AML-193 (cell line): ENCODE measurements around the gene UTP4.

Experiments used
- DNase-seq, 2 experiments: peaks; one replicate each; lab custom pipeline; 2025; lab: John Stamatoyannopoulos, UW

UTP4 gene

GRCh38 chr16:69132424-69133252 is at the start of gene UTP4, which contains the start of gene CHTF8:
UTP4 (plus strand) TSS chr16:69132649; CDS start chr16:69133460, 811 bp downstream.
CHTF8 (minus strand) TSS chr16:69132588; CDS start chr16:69121458, 11,130 bp downstream.
- DNase-seq: peak; percentile 64 to 66

- no peak for DNase-seq
Observed at GRCh38 chr16:69083306-69083941, 49.0 kb upstream of the UTP4 start.

DNA sequence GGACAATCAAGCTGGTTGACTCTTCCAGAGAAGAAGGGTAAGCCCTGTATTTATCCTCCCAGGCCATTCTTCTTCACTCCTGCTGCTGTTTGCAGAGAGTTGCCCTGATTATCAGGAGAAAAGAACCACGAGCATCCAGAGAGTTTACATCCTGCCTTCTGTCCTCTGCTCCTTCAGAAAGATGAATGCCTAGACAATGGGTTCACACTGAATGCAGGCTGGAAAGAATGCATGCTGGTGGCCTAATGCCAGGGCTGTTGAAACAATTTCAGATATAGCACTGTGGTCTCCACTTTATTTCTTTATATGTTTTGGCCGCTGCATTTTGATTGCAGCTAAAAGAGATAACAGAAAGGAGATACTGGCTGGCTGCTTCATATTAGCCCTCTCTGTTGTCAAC is 48.2 kb upstream of the UTP4 start:
- no peak for DNase-seq

GRCh38 chr16:69085032-69085695 is 47.3 kb upstream of the UTP4 start:
- DNase-seq: no peak

DNA sequence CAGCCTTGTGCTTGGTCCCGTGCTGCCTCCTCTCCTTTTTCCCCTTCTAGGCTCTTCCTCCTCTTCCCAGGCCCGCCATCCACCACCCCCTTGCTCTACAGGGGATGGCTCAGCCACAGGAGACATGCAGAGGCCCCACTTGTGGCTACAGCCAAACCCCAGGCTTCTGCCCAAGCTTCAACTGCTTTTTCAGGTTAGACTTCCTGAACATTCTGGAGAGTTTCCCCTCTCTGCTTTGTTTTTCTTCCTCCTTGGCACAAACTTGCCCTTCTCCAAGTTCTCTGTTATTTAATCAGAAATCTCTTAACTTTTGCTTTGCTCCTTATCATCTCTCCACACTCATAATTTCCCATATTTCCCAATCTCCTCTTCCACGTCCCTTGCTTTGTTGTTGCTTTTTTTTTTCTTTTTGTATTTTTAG is 45.3 kb upstream of the UTP4 start:
- no peak for DNase-seq

- no peak for DNase-seq
Observed at GRCh38 chr16:69088684-69089083, 43.8 kb upstream of the UTP4 start.

GRCh38 chr16:69089091-69089910 is 43.1 kb upstream of the UTP4 start:
- no peak for DNase-seq

GRCh38 chr16:69093974-69094373 is 38.5 kb upstream of the UTP4 start:
- no peak for DNase-seq

- DNase-seq: no peak
Observed at GRCh38 chr16:69094501-69094900, 37.9 kb upstream of the UTP4 start.

GRCh38 chr16:69095193-69095592 is 37.3 kb upstream of the UTP4 start:
- DNase-seq: no peak

GRCh38 chr16:69100071-69100691 is 32.3 kb upstream of the UTP4 start:
- DNase-seq: no peak

- peak; percentile 56 to 63 for DNase-seq
Observed at GRCh38 chr16:69105501-69106361, 26.7 kb upstream of the UTP4 start, which contains the start of gene HAS3. HAS3 (plus strand) TSS chr16:69105653; CDS start chr16:69109396, 3,743 bp downstream.

GRCh38 chr16:69106491-69107315 is 25.7 kb upstream of the UTP4 start:
- no peak for DNase-seq

GRCh38 chr16:69107316-69107962 is 25.0 kb upstream of the UTP4 start:
- no peak for DNase-seq

- no peak for DNase-seq
Observed at GRCh38 chr16:69108064-69108904, 24.2 kb upstream of the UTP4 start.

DNA sequence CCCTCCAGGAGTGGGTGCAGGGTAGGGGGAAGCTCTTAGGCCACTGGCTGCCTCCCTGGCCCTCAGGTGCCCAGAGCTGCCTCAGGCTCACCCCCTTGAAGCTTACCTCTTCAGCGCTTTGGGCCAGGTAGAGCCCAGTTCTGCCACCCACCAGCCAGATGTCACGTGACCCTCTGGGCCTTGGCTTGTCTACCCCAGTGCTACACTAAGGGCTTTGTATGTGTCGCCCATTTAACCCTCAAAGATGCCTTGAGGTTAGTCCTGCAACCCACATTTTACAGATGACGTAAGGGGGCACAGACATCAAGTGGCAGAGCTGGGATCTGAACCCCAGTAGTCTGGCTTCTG is 23.6 kb upstream of the UTP4 start:
- no peak for DNase-seq

GRCh38 chr16:69109486-69110270 is 22.8 kb upstream of the UTP4 start:
- DNase-seq: no peak
